ENCODE data around the gene UGT1A4.

The UGT1A4 gene

GRCh38 chr2:233794128-233794658 is 75.7 kb downstream of the UGT1A4 start:
- TF ChIP-seq CTCF (IDR thresholded peaks at IDR 0.05; ENCODE audit: control insufficient read depth, extremely low read depth, insufficient read depth) = no peak
- DNase-seq (ENCODE audit: low read depth) = no peak
- no peak overlapping the region for H3K4me3 ChIP-seq (ENCODE audit: low read depth, low read length)

GRCh38 chr2:233795735-233796171 is 77.2 kb downstream of the UGT1A4 start:
- DNase-seq (ENCODE audit: low read depth) = no peak
- TF ChIP-seq CTCF (IDR thresholded peaks at IDR 0.05; ENCODE audit: control insufficient read depth, extremely low read depth, insufficient read depth) = no peak
- H3K4me3 ChIP-seq (ENCODE audit: low read depth, low read length) = no peak overlapping the region

- H3K4me3 ChIP-seq (ENCODE audit: low read depth, low read length) = no peak overlapping the region
- DNase-seq (ENCODE audit: low read depth) = no peak
- TF ChIP-seq CTCF (IDR thresholded peaks at IDR 0.05; ENCODE audit: control insufficient read depth, extremely low read depth, insufficient read depth) = no peak
These were observed 77.7 kb downstream of the UGT1A4 start for GRCh38 chr2:233796254-233796653.

- no peak for TF ChIP-seq CTCF (IDR thresholded peaks at IDR 0.05; ENCODE audit: control insufficient read depth, extremely low read depth, insufficient read depth)
- no peak overlapping the region for H3K4me3 ChIP-seq (ENCODE audit: low read depth, low read length)
- DNase-seq (ENCODE audit: low read depth) = no peak
These were observed 80.0 kb downstream of the UGT1A4 start for GRCh38 chr2:233798335-233799086.

- no peak overlapping the region for H3K4me3 ChIP-seq (ENCODE audit: low read depth, low read length)
- TF ChIP-seq CTCF (IDR thresholded peaks at IDR 0.05; ENCODE audit: control insufficient read depth, extremely low read depth, insufficient read depth) = no peak
- DNase-seq (ENCODE audit: low read depth) = no peak
These were observed 80.6 kb downstream of the UGT1A4 start for GRCh38 chr2:233799087-233799665.

GRCh38 chr2:233799716-233800115 is 81.2 kb downstream of the UGT1A4 start:
- TF ChIP-seq CTCF (IDR thresholded peaks at IDR 0.05; ENCODE audit: control insufficient read depth, extremely low read depth, insufficient read depth) = no peak
- no peak for DNase-seq (ENCODE audit: low read depth)
- H3K4me3 ChIP-seq (ENCODE audit: low read depth, low read length) = no peak overlapping the region
